Effector CD8-positive, alpha-beta T cell (primary cell): ENCODE measurements around the gene INPP1.

Source experiments
- DNase-seq: peaks from one replicate; lab custom pipeline; 2025; lab: John Stamatoyannopoulos, UW

INPP1 gene

GRCh38 chr2:190361572-190361971 is 18.2 kb downstream of the INPP1 start:
- DNase-seq = no peak

DNA sequence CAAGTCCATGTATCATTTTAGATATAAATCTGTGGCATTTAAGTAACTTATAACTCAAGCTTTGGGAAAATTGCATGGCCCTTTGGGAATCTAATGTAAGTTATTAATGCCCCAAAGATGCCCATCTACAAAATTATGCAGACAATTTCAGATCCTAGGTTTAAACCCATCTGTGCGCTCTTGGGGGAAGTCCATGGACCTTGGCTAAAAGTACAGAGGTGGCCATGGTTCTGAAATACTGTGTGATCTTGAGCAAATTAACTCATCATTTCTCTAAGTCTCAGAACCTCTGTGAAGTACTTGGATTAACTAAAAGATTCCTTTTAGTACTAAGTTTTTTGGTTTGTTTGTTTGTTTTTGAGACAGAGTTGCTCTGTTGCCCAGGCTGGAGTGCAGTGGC is 19.5 kb downstream of the INPP1 start:
- no peak for DNase-seq

DNA sequence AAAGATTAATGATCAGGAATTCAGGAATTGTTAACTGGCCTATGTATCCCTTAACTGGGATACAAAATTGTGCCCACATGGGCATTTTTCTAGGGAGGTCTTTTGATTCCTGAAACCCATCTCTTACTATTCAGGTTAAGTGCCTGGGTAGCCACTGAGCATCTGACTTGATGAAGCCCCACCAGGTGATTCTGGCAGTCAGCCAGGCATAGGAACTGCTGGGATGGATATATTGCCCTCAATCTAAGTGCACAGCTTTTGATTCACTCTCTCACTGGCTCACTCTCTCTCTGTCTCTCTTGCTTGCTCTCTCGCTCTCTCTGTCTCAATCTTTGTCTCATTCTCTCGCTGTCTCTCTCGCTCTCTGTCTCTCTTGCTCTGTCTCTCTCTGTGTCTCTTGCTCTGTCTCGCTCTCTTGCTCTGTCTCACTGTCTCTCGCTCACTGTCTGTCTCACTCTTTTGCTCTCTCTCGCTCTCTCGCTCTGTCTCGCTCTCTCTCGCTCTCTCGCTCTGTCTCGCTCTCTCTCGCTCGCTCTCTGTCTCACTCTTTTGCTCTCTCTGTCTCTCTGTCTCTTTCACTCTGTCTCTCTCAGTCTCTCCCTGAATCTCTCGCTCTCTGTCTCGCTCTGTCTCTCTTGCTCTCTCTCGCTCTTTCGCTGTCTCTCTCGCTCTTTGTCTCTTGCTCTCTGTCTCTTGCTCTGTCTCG is 22.3 kb downstream of the INPP1 start:
- no peak for DNase-seq

GRCh38 chr2:190366248-190366753 is 22.9 kb downstream of the INPP1 start:
- DNase-seq = no peak

- no peak for DNase-seq
Observed at GRCh38 chr2:190367091-190367490, 23.7 kb downstream of the INPP1 start.

DNA sequence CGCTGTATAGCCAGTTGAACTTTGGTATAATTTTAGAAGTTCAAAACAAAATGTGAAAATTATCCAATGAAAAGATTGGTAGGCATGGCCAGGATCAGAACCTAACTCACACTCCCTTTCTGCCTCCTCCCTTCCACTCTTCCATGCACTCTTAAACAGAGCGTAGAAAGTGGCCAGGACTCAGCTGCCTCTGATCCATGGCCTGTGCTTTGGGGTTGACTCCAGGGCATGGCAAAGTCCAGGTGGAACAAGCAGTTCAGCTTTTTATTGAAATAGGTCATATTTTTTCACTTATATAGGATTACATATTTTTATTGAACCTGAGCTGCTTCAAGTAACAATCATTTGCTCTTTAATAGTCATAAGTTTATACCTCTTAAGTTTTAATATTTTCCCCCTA is 26.2 kb downstream of the INPP1 start:
- no peak for DNase-seq

DNA sequence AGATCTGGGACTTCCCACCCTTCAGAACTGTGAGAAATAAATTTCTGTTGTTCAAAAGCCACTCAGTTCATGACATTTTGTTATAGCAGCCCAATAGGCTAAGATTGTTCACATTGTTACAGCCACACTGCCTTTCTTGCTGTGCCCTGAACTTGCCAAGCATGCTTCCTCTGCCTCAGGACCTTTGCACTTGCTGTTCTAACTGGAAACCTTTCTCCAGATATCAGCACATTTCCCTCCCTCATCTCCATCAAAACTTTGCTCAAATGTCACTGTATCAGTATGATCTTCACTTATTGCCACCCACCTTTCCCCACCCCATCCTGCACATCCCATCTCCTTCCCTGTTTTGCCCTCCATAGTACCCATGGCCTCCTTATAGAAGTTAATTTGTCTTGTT is 32.7 kb downstream of the INPP1 start:
- DNase-seq = no peak

DNA sequence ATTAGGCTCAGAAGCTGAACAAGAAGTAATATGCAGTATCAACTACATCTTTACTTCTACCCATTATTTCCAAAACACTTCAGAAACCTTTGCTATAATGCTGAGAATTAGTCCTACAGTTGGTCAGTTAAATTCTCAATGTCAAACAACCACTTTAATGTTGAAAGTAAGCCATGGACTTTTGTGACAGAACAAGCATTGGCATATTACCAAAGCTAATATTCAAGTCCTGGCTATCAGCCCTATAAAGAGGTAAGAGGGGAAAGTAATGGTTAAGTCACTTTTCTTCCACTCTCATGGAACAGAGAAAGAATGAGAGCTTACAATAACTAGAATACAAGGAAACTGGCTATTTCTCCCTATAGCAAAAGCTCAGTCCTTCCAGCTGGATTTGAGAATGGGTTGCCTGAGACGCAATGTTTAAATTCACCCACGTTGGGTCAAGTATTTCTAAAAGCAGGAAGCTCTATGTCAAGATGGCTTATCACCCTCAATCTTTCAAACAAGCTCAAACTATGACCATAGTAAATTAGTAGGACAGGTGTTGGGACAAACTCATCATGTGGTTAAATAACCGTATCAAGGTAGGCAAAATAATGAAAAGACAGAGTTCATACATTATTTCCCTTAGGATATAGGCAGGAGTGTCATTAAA is 33.3 kb downstream of the INPP1 start:
- DNase-seq = no peak

DNA sequence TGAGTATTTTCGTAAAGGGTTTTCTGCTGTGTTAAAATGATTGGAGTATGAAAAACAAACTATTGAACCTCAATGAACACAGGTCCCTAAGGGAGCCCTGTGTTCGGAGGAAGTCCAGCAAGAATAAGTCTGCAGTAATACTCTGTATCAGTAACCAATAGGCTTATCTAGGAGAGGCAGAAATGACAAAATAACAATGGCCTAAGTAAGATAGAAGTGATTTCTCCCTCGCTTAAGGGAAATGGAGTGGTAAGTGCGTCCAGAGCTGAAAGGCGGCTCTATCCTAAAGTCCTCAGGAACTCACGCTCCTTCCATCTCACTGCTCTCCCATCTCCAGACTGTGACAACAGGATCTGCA is 35.5 kb downstream of the INPP1 start:
- DNase-seq = no peak

- DNase-seq = no peak
Observed at GRCh38 chr2:190379249-190379964, 36.0 kb downstream of the INPP1 start.

- DNase-seq = no peak
Observed at GRCh38 chr2:190380962-190381412, 37.6 kb downstream of the INPP1 start.

- DNase-seq = no peak
Observed at GRCh38 chr2:190382851-190383250, 39.5 kb downstream of the INPP1 start.

GRCh38 chr2:190387422-190387821 is 44.0 kb downstream of the INPP1 start:
- no peak for DNase-seq

GRCh38 chr2:190396271-190396670 is 52.9 kb downstream of the INPP1 start:
- no peak for DNase-seq

DNA sequence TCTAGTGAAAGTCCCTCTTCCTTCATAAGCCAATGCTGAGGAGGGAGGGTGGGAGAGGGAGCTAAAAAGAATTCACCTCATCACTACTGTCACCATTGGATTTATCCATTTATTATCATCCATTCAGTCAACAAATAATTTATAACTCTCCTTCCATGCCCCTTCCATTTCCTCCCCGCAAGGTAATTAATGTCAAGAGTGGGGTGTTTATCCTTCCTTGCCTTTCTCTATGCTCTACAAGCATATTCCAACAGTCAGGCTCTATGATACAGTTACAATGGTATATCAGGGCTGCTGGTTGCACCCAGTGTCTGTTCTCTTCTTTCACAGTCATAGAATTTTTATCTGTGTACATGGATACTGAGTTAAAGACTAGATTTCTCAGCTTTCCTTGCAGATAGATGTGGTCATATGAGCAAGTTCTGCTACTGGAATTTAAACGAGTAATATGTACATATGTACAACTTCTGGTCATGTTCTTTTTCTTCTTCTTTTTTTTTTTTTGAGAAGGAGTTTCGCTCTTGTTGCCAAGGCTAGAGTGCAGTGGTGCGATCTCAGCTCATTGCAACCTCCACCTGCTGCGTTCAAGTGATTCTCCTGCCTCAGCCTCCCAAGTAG is 59.7 kb downstream of the INPP1 start:
- DNase-seq = no peak

GRCh38 chr2:190404487-190404886 is 61.1 kb downstream of the INPP1 start:
- no peak for DNase-seq

GRCh38 chr2:190405070-190405469 is 61.7 kb downstream of the INPP1 start:
- DNase-seq = no peak

DNA sequence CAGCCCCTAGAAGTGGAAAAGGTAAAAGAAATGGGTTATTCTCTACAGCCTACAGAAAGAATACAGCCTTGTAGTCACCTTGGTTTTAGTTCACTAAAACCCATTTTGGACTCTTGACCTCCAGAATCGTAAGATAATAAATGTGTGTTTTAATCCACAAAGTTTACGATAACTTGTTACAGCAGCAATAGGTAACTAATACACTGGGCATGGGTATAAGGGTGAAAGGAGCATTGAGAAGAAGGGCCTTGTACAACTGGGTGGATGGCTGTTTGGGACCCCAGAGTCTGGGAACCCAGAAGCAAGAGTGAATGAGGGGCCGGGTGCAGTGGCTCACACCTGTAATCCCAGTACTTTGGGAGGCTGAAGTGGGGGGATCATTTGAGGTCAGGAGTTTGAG is 62.6 kb downstream of the INPP1 start:
- DNase-seq = no peak

DNA sequence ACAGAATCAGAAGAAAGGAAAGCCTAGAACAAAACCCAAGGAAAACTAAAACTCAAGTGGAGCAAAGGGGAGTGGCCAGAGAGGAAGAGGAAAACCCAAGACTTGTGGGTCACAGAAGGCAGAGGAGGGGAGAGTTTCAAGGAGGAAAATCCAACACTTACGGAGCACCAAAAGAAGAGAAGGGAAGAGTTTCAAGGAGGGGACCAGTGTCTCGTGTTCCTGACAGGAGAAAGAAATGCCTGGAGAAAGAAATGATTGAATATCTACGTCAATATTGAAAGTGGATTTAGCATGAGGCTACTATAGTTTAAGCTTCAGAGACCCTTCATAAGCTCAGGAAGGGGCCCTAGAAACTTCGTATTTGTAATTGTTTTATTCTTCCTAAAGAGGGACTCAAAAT is 63.4 kb downstream of the INPP1 start:
- no peak for DNase-seq

GRCh38 chr2:190407246-190407661 is 63.9 kb downstream of the INPP1 start:
- peak; percentile 55 for DNase-seq

GRCh38 chr2:190407662-190408537 is 64.5 kb downstream of the INPP1 start, which contains the start of gene MFSD6:
Gene MFSD6 (plus strand): TSS chr2:190408355. CDS start chr2:190436030, 27,675 bp downstream.
- DNase-seq = peak; percentile 56
